Measurements from ENCODE around the gene PARP1. TPM values are rescaled to one million over a fixed set of nuclear protein-coding genes. Genes with fewer than 3 reads are reported as not detected.

Gene PARP1
- total RNA-seq, 4 donors from 2014 or later = 77.4 to 147 (median 95.6) TPM

DNA sequence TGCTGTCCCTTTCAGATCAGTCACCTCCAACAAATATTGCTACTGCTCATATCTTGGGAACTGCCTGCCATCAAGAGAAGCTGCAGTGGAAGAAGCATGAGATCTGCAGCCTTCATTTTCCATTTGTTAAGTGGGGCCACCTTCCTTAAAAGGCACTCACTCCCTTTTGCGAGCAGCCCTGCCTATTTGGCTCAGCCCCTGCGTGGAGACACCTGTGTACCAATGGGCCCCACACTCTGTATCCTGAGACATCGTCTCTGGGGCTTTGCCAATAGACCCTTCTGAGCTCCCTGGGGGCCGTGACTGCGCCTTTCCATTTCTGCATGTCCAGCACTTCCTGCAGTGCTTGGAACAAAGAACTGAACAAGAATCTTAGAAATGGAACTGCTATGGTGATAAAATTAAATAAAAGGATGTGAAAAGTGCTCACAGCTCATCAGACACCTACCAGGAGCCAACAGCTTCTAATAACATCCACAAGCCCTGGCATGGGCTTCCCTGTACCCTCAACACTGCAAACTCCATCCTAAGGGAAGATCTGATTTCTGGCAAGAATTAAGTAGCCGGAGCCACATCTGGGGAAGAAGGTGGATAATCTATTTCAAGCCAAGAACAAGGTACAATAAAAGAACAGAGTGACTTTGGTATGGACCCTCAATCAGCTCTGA lies 36.7 kb downstream of the PARP1 start:
- Histone ChIP-seq H3K4me3 (no peak overlapping the region), H3K9me3 (no peaks in the 10 kb centered on the region), H3K36me3 (peaks cover 0 to 100% of the 10 kb centered on the region in 2 donors), H3K27me3 (no peaks in the 10 kb centered on the region), H3K4me1 (peaks cover 0 to 20% (median 0%) of the 10 kb centered on the region in 3 donors), H3K27ac (peak overlapping the region in 2 of 4 donors; percentile 6 to 12)
- no peak for ATAC-seq
- 33 to 78% methylated on average over 2 to 4 of the region's 6 CpGs for WGBS, 2 donors (ENCODE audit: low coverage in 1 of 2)
- TF ChIP-seq POLR2A (IDR thresholded peaks at IDR 0.05) (no peak), POLR2AphosphoS5 (IDR thresholded peaks at IDR 0.05) (no peak), EP300 (IDR thresholded peaks at IDR 0.05) (no peak)
- TF ChIP-seq, protein P1, sequence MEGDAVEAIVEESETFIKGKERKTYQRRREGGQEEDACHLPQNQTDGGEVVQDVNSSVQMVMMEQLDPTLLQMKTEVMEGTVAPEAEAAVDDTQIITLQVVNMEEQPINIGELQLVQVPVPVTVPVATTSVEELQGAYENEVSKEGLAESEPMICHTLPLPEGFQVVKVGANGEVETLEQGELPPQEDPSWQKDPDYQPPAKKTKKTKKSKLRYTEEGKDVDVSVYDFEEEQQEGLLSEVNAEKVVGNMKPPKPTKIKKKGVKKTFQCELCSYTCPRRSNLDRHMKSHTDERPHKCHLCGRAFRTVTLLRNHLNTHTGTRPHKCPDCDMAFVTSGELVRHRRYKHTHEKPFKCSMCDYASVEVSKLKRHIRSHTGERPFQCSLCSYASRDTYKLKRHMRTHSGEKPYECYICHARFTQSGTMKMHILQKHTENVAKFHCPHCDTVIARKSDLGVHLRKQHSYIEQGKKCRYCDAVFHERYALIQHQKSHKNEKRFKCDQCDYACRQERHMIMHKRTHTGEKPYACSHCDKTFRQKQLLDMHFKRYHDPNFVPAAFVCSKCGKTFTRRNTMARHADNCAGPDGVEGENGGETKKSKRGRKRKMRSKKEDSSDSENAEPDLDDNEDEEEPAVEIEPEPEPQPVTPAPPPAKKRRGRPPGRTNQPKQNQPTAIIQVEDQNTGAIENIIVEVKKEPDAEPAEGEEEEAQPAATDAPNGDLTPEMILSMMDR (IDR thresholded peaks at IDR 0.05) = no peak

- H3K9me3 ChIP-seq = no peaks in the 10 kb centered on the region
- WGBS, 2 donors (ENCODE audit: low coverage in 1 of 2) = 67 to 71% methylated on average over 4 to 6 of the region's 13 CpGs
- H3K36me3 ChIP-seq = peaks cover 0 to 100% of the 10 kb centered on the region in 2 donors
- no peaks in the 10 kb centered on the region for H3K27me3 ChIP-seq
- no peak overlapping the region for H3K4me3 ChIP-seq
- peak overlapping the region in 1 of 4 donors; percentile 18 for H3K27ac ChIP-seq
- no peak for TF ChIP-seq POLR2A (IDR thresholded peaks at IDR 0.05)
- TF ChIP-seq, protein P1 (IDR thresholded peaks at IDR 0.05) = no peak
- no peak for TF ChIP-seq EP300 (IDR thresholded peaks at IDR 0.05)
- TF ChIP-seq POLR2AphosphoS5 (IDR thresholded peaks at IDR 0.05) = no peak
- ATAC-seq = no peak
- peaks cover 0 to 20% (median 0%) of the 10 kb centered on the region in 3 donors for H3K4me1 ChIP-seq
Observed at GRCh38 chr1:226370144-226370923, 37.6 kb downstream of the PARP1 start.

DNA sequence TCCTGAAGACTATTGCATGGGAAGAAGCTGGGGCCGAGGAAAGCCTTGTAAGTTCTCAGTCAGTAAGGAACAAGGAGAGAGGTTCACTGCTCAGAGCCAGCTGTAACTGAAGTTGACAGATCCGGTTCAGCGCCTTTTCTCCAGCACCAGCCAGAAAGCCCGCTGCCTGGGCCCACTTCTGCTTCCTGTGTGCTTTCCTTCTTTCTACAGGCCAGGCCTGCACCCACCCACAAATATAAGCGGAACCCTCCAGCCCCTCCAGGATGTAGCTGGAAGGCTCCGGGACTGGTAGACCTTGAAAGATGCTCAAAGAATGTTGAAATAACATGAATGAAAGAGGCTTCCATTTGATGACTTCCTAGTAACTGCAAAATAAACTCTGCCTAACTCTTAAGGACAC lies 38.8 kb downstream of the PARP1 start:
- no peak for ATAC-seq

GRCh38 chr1:226366290-226366689 lies 41.6 kb downstream of the PARP1 start:
- ATAC-seq = no peak
- H3K27ac ChIP-seq = no peak overlapping the region
- WGBS, 2 donors (ENCODE audit: low coverage in 1 of 2) = 88% methylated on average over 2 of the region's 2 CpGs

More for the DNA sequence above, 38.8 kb downstream of the PARP1 start:
- TF ChIP-seq EP300 (IDR thresholded peaks at IDR 0.05) = no peak
- TF ChIP-seq POLR2A (IDR thresholded peaks at IDR 0.05) = no peak
- TF ChIP-seq POLR2AphosphoS5 (IDR thresholded peaks at IDR 0.05) = no peak
- TF ChIP-seq, protein P1 (IDR thresholded peaks at IDR 0.05) = no peak
- Histone ChIP-seq H3K36me3 (peaks cover 0 to 100% of the 10 kb centered on the region in 2 donors), H3K27ac (no peak overlapping the region), H3K4me1 (peaks cover 0 to 20% (median 0%) of the 10 kb centered on the region in 3 donors), H3K4me3 (no peak overlapping the region), H3K9me3 (no peaks in the 10 kb centered on the region), H3K27me3 (no peaks in the 10 kb centered on the region)
- 87 to 94% methylated on average over 2 to 3 of the region's 6 CpGs for WGBS, 2 donors (ENCODE audit: low coverage in 1 of 2)

More at GRCh38 chr1:226366290-226366689, 41.6 kb downstream of the PARP1 start:
- H3K36me3 ChIP-seq = peaks cover 2 to 100% of the 10 kb centered on the region in 2 donors
- H3K9me3 ChIP-seq = no peaks in the 10 kb centered on the region
- no peaks in the 10 kb centered on the region for H3K27me3 ChIP-seq
- H3K4me1 ChIP-seq = peaks cover 0 to 11% (median 0%) of the 10 kb centered on the region in 3 donors
- H3K4me3 ChIP-seq = no peak overlapping the region
- TF ChIP-seq EP300 (IDR thresholded peaks at IDR 0.05) = no peak
- TF ChIP-seq POLR2A (IDR thresholded peaks at IDR 0.05) = no peak
- TF ChIP-seq POLR2AphosphoS5 (IDR thresholded peaks at IDR 0.05) = no peak
- TF ChIP-seq, protein P1 (IDR thresholded peaks at IDR 0.05) = no peak
